HUES64 (cell line): ENCODE data around the gene ALS2.

Source experiments
- H3K27ac ChIP-seq: 2 replicates; pipeline ENCODE4 v1.7.0; 2013; ENCODE audit warnings: low read depth, low read length, inconsistent platforms
- H3K27me3 ChIP-seq: 2 replicates; pipeline ENCODE4 v1.6.1; 2013; ENCODE audit warnings: mild to moderate bottlenecking, low read length; ENCODE audit not compliant: insufficient read depth
- H3K36me3 ChIP-seq: 2 replicates; pipeline ENCODE4 v1.6.1; 2013; ENCODE audit warnings: mild to moderate bottlenecking, low read length; ENCODE audit not compliant: insufficient read depth
- H3K4me1 ChIP-seq: 2 replicates; pipeline ENCODE4 v1.6.1; 2013; ENCODE audit warnings: mild to moderate bottlenecking, low read length, moderate library complexity; ENCODE audit not compliant: insufficient read depth
- H3K4me3 ChIP-seq: 2 replicates; pipeline ENCODE4 v1.5.1; 2013; ENCODE audit warnings: mild to moderate bottlenecking, low read length, moderate library complexity
- H3K9ac ChIP-seq: 2 replicates; pipeline ENCODE4 v1.6.1; 2013; ENCODE audit warnings: mild to moderate bottlenecking, low read depth, low read length
- H3K9me3 ChIP-seq: 2 replicates; pipeline ENCODE4 v1.6.1; 2013; ENCODE audit warnings: low read depth, low read length; ENCODE audit not compliant: insufficient read depth
- WGBS: fragments of 150-250, 120-280 bp; methylation state at CpG from one replicate; pipeline ENCODE4 v1.1.7; 2013; ENCODE audit warnings: missing lambda C conversion rate; 5-methylcytosine and 5-hydroxymethylcytosine counted together

Gene ALS2

GRCh38 chr2:201790989-201791388 is 10.3 kb upstream of the ALS2 start:
- Histone ChIP-seq H3K4me3 (no peak overlapping the region), H3K4me1 (no peaks in the 10 kb centered on the region), H3K9me3 (no peaks in the 10 kb centered on the region), H3K27ac (no peak overlapping the region), H3K27me3 (no peaks in the 10 kb centered on the region), H3K36me3 (no peaks in the 10 kb centered on the region), H3K9ac (no peak overlapping the region)
- WGBS: 92% methylated on average over 2 of the region's 2 CpGs

GRCh38 chr2:201790291-201790690 is 9.6 kb upstream of the ALS2 start:
- H3K4me1 ChIP-seq: no peaks in the 10 kb centered on the region
- no peaks in the 10 kb centered on the region for H3K9me3 ChIP-seq
- H3K4me3 ChIP-seq: no peak overlapping the region
- H3K27ac ChIP-seq: no peak overlapping the region
- no peak overlapping the region for H3K9ac ChIP-seq
- H3K27me3 ChIP-seq: no peaks in the 10 kb centered on the region
- H3K36me3 ChIP-seq: no peaks in the 10 kb centered on the region
- 93% methylated on average over 3 of the region's 3 CpGs for WGBS

GRCh38 chr2:201789395-201789794 is 8.7 kb upstream of the ALS2 start:
- Histone ChIP-seq H3K4me1 (no peaks in the 10 kb centered on the region), H3K9ac (no peak overlapping the region), H3K36me3 (no peaks in the 10 kb centered on the region), H3K27me3 (no peaks in the 10 kb centered on the region), H3K4me3 (no peak overlapping the region), H3K9me3 (no peaks in the 10 kb centered on the region), H3K27ac (no peak overlapping the region)
- WGBS: 96% methylated on average over 2 of the region's 2 CpGs

DNA sequence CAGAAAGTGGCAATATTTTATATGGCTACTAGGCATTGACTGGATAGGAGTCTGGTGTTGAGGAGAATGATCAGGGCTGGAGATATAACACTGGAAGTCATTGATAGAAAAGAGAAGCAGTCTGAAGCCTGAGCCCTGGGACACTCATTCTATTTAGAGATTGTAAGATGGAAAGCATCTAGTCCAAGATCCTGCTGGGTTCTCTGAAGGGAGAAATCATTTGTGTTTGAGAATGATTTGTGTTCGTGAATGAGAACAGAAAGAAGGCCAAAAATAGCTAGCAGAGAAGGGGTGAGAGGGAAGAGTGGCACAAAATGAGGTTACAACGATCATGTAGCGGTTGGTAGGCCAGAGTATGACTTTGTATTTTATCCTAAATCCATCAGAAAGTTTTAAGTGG is 7.6 kb upstream of the ALS2 start:
- H3K27ac ChIP-seq: no peak overlapping the region
- H3K9ac ChIP-seq: no peak overlapping the region
- no peaks in the 10 kb centered on the region for H3K4me1 ChIP-seq
- H3K9me3 ChIP-seq: no peaks in the 10 kb centered on the region
- H3K36me3 ChIP-seq: no peaks in the 10 kb centered on the region
- no peak overlapping the region for H3K4me3 ChIP-seq
- no peaks in the 10 kb centered on the region for H3K27me3 ChIP-seq
- 89% methylated on average over 3 of the region's 3 CpGs for WGBS

DNA sequence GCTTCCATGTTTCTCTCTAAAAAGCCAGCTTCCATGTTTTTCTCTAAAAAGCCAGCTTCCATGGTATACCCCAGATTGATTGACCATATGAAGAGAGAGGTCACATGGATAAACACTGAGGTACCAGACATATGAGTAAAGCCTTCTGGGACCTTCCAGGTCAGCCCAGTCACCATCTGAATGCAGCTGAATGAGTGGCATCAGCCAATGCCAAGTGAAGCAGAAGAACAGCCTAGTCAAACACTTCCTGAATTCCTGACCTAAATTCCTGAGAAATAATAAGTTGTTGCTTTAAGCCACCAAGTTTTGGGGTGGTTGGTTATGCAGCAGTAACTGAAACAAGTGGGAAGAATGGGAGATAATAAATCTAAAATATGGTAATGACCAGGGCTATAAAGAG is 5.7 kb upstream of the ALS2 start:
- Histone ChIP-seq H3K9ac (no peak overlapping the region), H3K9me3 (no peaks in the 10 kb centered on the region), H3K4me1 (no peaks in the 10 kb centered on the region), H3K27me3 (no peaks in the 10 kb centered on the region), H3K4me3 (no peak overlapping the region), H3K36me3 (no peaks in the 10 kb centered on the region), H3K27ac (no peak overlapping the region)

DNA sequence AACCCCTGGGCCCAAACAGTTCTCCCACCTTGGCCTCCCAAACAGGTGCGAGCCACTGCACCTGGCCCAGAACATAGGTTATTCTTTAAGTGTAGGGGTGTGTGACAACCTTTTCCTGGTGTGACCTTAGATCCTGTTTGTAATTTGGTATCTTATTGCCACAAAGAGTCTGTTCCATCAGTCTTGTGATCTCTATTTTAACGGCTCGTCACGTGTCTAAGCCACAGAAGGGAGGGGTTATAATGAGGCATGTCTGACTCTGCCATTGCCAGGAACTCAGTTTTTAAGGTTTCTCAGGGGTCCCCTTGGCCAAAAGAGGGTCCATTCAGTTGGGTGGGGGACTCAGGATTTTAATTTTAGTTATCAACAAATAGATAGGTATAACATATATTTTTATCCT is 4.4 kb upstream of the ALS2 start:
- H3K4me1 ChIP-seq: no peaks in the 10 kb centered on the region
- WGBS: 89% methylated on average over 4 of the region's 4 CpGs
- no peak overlapping the region for H3K27ac ChIP-seq

GRCh38 chr2:201784563-201784962 is 3.8 kb upstream of the ALS2 start:
- H3K27ac ChIP-seq: no peak overlapping the region
- WGBS: 87% methylated on average over 1 of the region's 1 CpG
- no peaks in the 10 kb centered on the region for H3K9me3 ChIP-seq
- peaks cover 3% of the 10 kb centered on the region; the same call in 1 of the 2 replicates for H3K4me1 ChIP-seq
- H3K36me3 ChIP-seq: no peaks in the 10 kb centered on the region
- no peak overlapping the region for H3K4me3 ChIP-seq
- no peaks in the 10 kb centered on the region for H3K27me3 ChIP-seq
- no peak overlapping the region for H3K9ac ChIP-seq

More for the DNA sequence above, 4.4 kb upstream of the ALS2 start:
- Histone ChIP-seq H3K4me3 (no peak overlapping the region), H3K9ac (no peak overlapping the region), H3K9me3 (no peaks in the 10 kb centered on the region), H3K27me3 (no peaks in the 10 kb centered on the region), H3K36me3 (no peaks in the 10 kb centered on the region)

GRCh38 chr2:201781557-201782051 is 871 bp upstream of the ALS2 start:
- Histone ChIP-seq H3K36me3 (no peaks in the 10 kb centered on the region), H3K9me3 (no peaks in the 10 kb centered on the region), H3K9ac (peak overlapping the region; percentile 88), H3K27me3 (no peaks in the 10 kb centered on the region), H3K4me1 (peaks cover 31% of the 10 kb centered on the region), H3K27ac (peak overlapping the region; percentile 90), H3K4me3 (peak overlapping the region; percentile 84)
- 57% methylated on average over 15 of the region's 15 CpGs for WGBS

DNA sequence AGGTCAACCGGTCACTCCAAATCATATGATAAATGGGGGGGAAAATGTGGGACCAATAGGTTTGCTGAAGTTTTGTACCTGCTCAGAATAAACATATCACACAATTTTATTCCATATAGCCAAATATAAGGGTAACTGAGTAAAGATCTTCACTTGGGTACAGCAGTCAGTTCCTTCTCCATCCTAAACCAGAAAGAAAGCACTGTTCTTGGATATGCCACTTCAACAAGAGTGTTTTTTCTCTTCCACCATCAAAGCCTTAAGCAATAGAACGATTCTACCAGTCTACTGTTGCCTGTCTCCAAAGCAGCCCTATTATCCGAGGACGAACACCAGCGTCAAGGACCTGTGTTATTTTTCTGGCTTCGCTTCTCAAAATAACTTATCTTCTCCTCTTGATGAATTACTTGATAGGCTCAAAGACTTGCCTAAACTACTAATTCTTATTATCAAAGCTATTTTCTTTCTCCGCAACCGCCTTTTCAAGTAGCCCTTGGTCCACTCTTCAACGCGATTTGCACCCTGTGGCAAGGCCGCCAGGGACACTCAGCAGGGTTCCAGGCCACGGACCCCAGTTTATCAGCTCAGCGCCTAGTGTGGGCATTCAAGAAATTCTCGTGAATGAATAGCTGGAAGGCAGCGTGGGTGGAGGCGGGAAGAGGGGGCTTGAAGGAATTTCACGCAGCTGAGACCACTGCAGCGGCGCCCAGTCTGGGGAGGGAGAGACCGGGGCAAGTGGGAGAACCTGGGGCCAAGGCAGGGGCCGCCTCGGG is 646 bp downstream of the ALS2 start:
- peak overlapping the region; percentile 90 for H3K27ac ChIP-seq

GRCh38 chr2:201777869-201778268 is 2.9 kb downstream of the ALS2 start:
- Histone ChIP-seq H3K9ac (no peak overlapping the region; the same call in 1 of the 2 replicates), H3K27ac (no peak overlapping the region), H3K36me3 (no peaks in the 10 kb centered on the region), H3K4me1 (peaks cover 54% of the 10 kb centered on the region), H3K4me3 (peak overlapping the region; percentile 84; the same call in 1 of the 2 replicates), H3K27me3 (no peaks in the 10 kb centered on the region), H3K9me3 (no peaks in the 10 kb centered on the region)

More for the DNA sequence above, 646 bp downstream of the ALS2 start:
- H3K4me1 ChIP-seq: peaks cover 36% of the 10 kb centered on the region
- no peaks in the 10 kb centered on the region for H3K27me3 ChIP-seq
- WGBS: under 1% methylated on average over 21 of the region's 22 CpGs
- no peaks in the 10 kb centered on the region for H3K9me3 ChIP-seq
- H3K4me3 ChIP-seq: peak overlapping the region; percentile 84
- H3K9ac ChIP-seq: peak overlapping the region; percentile 88
- no peaks in the 10 kb centered on the region for H3K36me3 ChIP-seq

DNA sequence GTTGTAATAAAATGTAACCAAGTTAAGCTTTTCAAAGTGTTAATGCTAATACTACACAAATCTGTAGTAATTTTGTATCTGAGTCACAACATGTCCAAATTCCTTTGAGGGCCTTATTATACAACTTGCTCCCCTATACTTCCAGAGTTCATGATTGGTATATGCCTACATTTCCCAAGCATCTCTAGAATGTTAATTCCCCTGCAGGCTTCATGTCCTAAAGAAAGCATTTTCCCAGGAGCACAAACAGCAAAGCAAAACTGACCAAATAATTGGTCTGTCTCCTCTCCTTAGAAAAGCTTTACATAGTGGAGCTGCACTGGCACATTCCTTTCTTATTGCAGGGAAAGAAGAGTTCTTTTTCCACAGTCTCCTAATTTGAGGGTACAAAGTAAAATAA is 3.7 kb downstream of the ALS2 start:
- no peaks in the 10 kb centered on the region for H3K9me3 ChIP-seq
- no peaks in the 10 kb centered on the region for H3K27me3 ChIP-seq
- H3K9ac ChIP-seq: no peak overlapping the region
- H3K4me1 ChIP-seq: peaks cover 56% of the 10 kb centered on the region
- no peak overlapping the region for H3K4me3 ChIP-seq
- no peak overlapping the region for H3K27ac ChIP-seq
- no peaks in the 10 kb centered on the region for H3K36me3 ChIP-seq
